NCI-H748 treated with DMSO at 0.1 percent for 48 hours (cell line): Measurements from ENCODE around the gene VIT.
"Not testable (repeated sequence)": the region's sequence is repeated elsewhere in the genome, so short reads cannot be mapped to it uniquely, and the experiment has no call there.

Source experiments
- DNase-seq: peaks from one replicate; lab custom pipeline; 2025; lab: John Stamatoyannopoulos, UW

VIT gene

GRCh38 chr2:36677996-36678605 lies 18.4 kb upstream of the VIT start:
- no peak for DNase-seq

GRCh38 chr2:36678856-36679255 lies 17.7 kb upstream of the VIT start:
- DNase-seq: no peak

- no peak for DNase-seq
These were observed 16.5 kb upstream of the VIT start for GRCh38 chr2:36680012-36680411.

DNA sequence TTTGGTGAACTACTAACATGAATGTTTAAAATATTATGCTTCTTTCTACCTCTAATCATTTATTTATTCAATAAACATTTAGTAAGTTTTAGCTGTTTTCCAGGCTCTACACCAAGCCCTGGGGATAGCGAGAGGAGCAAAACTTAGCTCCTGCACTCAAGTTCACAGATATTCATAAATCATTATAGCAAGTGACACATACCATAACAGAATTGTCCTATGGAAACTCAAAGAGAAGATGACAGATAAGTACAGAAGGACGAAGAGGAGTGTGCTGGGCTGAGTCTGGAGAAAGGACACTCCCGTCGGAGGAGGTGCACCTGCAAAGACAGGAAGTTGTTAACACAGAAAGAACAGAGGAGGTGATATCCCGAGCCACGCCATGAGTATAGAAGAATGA lies 13.9 kb upstream of the VIT start:
- no peak for DNase-seq

DNA sequence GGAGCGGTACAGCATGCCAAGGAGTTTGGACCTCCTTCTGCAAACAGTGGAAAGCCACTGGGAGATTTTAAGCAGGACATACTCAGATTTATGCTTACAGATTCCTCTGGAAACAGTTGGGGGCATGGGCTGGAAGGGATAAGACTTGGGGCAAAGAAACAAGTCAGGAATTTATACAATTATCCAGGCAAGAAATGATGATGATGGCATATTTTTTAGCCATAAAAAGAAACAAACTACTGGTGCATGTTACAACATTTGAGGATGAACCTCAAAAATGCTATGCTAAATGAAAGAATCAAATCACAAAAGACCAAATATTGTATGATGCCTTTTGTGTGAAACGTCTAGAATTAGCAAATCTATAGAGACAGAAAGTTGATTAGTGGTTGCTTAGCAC lies 13.5 kb upstream of the VIT start:
- DNase-seq: no peak

- DNase-seq: not testable (repeated sequence)
These were observed 8.2 kb upstream of the VIT start for GRCh38 chr2:36688291-36688690.

DNA sequence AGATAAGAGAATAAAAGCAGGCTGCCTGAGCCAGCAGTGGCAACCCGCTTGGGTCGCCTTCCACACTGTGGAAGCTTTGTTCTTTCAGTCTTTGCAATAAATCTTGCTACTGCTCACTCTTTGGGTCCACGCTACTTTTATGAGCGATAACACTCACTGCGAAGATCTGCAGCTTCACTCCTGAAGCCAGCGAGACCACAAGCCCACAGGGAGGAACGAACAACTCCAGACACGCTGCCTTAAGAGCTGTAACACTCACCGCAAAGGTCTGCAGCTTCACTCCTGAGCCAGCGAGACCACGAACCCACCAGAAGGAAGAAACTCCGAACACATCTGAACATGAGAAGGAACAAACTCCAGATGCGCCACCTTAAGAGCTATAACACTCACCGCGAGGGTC lies 7.5 kb upstream of the VIT start:
- DNase-seq: not testable (repeated sequence)

DNA sequence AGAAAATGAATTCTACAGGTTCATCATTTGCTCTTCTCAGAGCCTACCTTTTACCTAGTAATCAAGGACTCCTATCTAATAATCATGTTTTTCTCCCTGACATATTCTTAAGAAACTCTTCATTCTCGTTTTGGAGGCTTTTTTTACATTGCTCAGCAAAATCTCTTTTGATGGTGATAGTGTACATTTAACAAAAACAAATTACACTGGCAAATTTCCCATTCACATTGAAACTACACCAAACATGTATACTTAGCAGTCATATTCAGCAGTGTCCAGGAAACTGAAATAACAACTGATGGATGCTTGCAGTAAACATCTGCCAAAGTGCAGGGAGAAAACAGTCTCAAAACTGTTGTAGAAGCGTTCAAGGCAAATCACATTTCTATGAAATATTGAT lies 4.4 kb upstream of the VIT start:
- no peak for DNase-seq

GRCh38 chr2:36693825-36694224 lies 2.7 kb upstream of the VIT start:
- DNase-seq: no peak

GRCh38 chr2:36695746-36696415 lies 626 bp upstream of the VIT start:
- no peak for DNase-seq

DNA sequence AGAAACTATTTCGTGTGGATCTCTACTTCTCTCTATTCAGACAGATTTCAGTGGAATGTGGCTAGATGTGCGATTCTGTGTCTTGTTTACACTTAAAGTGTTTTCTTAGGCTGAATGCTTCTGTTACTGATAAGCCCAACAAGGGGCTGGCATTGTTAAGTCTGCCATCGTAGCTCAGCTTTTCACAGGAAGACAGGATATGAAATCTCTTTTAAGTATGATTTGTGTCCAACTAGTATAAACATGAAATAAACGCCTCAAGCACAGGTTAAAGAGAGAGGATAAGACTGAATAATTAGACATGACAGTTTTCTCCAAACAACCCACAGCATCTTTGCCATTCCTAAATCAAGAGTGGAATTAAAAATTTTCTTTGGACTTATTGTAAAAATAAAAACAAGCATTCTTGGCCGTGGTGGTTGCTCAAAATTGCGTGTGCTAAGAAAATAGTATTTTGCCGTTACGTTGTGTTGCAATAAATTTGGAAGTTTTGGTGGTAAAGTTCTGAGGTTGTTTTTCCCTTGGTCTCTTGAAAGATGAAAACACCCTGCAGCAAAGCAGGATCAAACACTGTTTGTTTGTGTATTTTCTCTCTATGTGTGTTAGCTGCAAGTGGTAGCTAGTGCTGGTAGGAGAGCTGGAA lies 1.0 kb downstream of the VIT start:
- DNase-seq: no peak

DNA sequence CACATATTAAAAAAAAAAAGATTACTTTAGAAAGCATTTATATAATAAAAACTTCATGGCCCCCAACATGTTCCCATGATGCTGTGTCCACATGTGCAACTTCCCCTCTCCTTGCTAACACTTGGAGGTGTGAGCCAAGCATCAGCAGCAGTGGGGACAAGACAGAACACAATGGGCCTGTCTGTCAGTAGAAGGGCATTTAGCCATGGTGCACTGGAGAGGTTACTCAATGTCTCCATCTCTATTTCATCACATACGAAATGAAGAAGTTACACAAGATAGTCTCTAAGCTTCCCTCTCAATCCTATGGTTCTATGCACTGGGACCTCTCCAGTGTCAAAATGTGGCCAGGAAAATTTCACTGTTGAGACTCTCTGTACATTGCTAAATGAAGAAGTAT lies 2.5 kb downstream of the VIT start:
- no peak for DNase-seq

DNA sequence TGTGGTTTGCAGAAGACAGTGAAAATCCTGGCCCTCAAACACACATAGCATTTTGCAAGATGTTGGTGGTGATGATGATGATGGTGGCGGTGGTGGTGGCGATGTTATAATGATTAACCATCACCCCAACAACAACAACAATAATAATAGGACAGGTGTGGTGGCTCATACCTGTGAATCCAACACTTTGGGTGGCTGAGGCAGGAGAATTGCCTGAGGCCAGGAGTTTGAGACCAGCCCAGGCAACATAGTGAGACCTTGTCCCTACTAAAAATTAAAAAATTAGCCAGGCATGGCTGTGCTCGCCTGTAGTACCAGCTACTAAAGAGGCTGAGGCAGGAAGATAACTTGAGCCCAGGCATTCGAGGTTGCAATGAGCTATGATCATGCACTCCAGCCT lies 3.8 kb downstream of the VIT start:
- DNase-seq: no peak

GRCh38 chr2:36701391-36701795 lies 4.9 kb downstream of the VIT start:
- no peak for DNase-seq

DNA sequence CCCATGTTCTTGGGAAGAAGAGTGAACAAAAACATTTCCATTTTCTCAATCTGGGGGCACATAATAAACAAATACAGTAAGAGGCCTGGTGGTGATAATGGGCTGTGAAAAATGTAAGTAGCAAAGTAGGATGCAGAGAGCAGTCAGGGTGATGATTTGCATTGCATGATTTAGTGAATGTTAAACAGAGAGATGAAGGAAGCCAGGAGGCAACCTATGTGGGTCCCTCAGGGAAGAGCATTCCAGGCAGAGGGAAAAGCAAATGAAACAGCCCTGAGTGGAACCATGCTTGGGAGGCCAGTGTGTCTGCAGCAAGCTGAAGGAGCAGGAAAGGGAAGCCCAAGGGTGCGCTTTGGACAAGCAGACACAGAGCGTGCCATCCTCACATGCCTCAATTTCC lies 5.4 kb downstream of the VIT start:
- no peak for DNase-seq

DNA sequence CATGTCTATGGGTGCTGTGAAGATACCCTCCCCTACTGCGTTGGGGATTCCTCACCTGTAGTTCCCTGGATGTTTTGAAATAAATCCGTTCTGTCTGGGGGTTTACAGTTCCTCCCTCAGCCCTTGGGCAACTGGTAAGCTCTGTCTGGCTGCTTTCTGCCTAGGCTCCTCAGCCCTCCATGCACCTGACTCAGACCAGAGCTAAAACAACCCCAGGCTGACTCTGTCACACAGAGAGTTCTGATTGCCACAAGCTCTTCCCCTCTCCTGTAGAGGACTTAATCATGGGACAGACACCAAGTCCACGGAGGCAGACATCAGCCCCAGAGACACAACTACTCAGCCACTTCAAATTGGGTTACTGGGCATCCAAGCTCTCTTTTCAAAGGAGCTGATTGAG lies 6.3 kb downstream of the VIT start:
- DNase-seq: no peak

- no peak for DNase-seq
These were observed 8.1 kb downstream of the VIT start for GRCh38 chr2:36704475-36705150.

DNA sequence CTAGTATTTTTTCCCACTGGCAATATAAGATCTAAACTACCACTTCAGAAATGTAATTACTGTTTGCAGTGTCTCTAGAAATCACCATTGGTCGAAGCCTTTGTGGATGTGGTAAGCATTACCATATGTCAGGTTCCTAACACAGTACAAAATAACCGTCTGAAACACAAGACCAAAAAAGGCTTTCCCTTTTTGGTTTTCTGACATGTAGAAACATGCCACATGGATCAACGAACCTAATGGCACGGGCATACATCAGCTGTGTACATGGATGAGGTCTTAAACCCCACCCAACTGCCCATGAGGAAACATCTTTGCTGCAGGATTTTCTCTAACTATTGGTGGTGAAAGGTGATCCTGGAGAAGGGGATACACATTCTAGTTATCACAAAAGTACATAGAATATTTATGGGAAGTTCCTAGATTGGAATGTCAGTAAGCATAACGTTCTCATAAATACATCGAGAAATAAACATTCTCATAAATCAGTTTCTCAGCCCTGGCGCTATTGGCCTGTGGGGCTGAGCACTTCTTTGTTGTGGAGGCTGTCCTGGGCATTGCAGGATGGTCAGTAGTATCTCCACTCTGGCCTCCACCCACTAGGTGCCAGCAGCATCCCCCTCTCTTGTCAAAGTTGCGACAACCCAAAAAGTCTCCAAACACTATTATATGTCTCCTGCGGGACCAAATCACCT lies 9.0 kb downstream of the VIT start:
- no peak for DNase-seq

DNA sequence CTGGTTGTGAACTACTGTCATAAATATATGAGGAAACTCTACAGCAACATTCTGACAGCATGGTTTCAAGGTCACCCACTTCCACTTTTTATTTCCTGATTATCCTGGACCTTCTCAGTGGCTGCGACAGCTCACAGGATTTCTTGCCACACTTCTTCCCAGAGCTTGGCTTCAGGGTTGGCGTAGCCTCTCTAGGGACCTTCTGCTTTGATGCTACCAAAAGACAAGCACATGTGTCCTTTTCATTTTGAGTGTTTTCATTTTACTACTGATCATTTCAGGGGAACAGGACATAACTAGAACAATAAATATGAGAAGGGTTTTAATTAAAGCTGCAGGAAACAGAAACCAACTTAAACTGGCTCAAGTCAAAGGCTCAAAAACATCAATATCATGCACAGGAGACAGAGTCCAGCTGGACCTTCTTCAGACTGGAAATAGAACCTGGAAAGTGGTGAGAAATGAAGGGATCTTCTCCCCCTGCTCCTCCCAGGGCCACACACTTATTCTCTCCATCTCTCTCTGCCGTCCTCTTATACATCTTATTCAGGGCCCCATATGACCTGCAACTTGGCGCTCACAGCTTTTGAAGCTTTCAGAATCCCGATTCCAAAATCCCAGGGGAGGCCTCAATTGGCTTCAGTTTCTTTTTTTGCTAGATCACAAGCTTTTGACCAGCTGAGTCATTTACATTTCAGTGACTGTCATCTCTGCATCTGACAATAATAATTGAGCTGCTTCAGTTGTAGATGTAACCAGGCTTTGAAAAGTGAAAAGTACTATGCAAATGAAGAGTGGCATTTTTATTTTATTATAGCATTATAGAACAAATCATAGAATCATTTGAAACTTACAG lies 9.7 kb downstream of the VIT start:
- DNase-seq: no peak

GRCh38 chr2:36707050-36707449 lies 10.5 kb downstream of the VIT start:
- no peak for DNase-seq

DNA sequence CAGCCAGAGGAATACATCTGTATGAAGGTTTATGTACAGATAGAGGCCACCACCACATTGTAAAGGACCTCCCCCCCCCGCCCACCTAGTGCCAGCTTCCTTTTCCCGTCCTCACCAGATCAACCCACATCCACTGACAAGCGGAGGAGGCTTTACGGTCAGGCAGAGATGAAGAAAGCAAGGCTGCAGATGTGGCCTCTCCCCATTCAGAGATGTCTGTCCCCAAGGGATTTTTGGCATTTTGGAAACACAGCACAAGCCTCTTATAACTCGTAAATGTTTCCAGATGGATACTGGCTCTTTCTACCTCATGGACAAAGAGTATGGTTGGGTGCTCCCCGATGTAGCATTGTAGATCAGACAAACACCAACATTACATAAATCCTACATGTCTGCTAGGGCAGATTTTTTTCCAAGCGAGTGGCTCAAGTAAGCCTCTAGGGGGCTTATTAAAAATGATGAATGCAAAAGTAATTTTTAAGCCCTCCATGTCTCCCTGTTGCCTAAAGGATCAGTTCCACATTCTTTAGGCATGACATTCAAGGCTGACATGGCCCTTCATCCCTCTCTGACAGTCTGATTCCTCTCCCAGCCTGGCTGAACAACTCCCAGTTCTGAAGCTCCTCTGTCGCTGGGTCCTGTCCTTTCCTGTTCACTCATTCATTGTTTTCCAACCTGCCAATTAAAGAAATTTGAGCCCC lies 11.7 kb downstream of the VIT start:
- no peak for DNase-seq
